ENCODE data around the gene EQTN.

DNA sequence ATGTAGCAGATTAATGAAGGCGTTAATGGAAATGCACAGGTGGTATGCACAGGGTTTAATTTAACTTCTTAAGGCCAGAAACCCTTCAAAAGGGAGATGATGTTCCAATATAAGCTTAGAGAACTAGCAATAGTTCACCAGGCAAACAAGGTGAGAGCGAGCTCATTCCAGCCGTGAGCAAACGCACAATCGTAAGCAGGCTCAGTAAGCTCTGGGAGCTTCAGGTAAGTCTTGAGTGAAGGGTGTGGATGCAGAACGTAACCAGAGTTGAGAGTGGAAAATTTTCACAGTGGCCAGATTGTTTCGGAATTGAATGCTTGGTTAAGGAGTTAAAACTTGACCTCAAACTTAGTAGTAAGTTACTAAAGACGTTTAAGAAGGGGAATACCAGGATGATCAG lies 5.7 kb downstream of the EQTN start:
- TF ChIP-seq, protein P1, sequence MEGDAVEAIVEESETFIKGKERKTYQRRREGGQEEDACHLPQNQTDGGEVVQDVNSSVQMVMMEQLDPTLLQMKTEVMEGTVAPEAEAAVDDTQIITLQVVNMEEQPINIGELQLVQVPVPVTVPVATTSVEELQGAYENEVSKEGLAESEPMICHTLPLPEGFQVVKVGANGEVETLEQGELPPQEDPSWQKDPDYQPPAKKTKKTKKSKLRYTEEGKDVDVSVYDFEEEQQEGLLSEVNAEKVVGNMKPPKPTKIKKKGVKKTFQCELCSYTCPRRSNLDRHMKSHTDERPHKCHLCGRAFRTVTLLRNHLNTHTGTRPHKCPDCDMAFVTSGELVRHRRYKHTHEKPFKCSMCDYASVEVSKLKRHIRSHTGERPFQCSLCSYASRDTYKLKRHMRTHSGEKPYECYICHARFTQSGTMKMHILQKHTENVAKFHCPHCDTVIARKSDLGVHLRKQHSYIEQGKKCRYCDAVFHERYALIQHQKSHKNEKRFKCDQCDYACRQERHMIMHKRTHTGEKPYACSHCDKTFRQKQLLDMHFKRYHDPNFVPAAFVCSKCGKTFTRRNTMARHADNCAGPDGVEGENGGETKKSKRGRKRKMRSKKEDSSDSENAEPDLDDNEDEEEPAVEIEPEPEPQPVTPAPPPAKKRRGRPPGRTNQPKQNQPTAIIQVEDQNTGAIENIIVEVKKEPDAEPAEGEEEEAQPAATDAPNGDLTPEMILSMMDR (conservative IDR thresholded peaks at IDR 0.05 in 1 of 2, IDR thresholded peaks at IDR 0.05 in 1 of 2; ENCODE audit: extremely low read depth in 1 of 2, insufficient read depth in 1 of 2, low read depth in 1 of 2, low read length in 2 of 2): no peak
- TF ChIP-seq EZH2 (IDR thresholded peaks at IDR 0.05; ENCODE audit: borderline replicate concordance, low read length): no peak
